WTC11 (cell line): ENCODE data around the gene SLC25A41. TPM values are rescaled to one million over a fixed set of nuclear protein-coding genes. Genes with fewer than 3 reads are reported as not detected.
"Not testable (repeated sequence)": the region's sequence is repeated elsewhere in the genome, so short reads cannot be mapped to it uniquely, and the experiment has no call there.

Experiments
- ATAC-seq: fragments of 200-7000 bp; cut with Tn5 transposase; 2 replicates; pipeline ENCODE4 v1.10.0; 2021; ENCODE audit warnings: mild to moderate bottlenecking, moderate library complexity
- CTCF ChIA-PET: fragments of 300-600 bp; sonication (Branson Sonifier 250); formaldehyde crosslinking; loops from one replicate; lab custom pipeline; 2021; ENCODE audit warnings: antibody characterized with exemption; lab: Charles Lee
- POLR2A ChIA-PET: fragments of 350-600 bp; sonication (Branson Sonifier 250); formaldehyde crosslinking; loops from one replicate; lab custom pipeline; 2021; ENCODE audit warnings: antibody characterized with exemption; lab: Charles Lee
- DNase-seq: peaks from one replicate; pipeline ENCODE4 v3.0.0; 2021; ENCODE audit warnings: low spot score
- H3K27ac Mint-ChIP-seq: 2 replicates; pipeline ENCODE4 v1.8.0; 2021; ENCODE audit warnings: mixed read lengths
- H3K27me3 Mint-ChIP-seq: 2 replicates; pipeline ENCODE4 v1.8.0; 2021; ENCODE audit warnings: low read depth, mild to moderate bottlenecking, moderate library complexity, mixed read lengths
- H3K36me3 Mint-ChIP-seq: 2 replicates; pipeline ENCODE4 v1.8.0; 2021; ENCODE audit warnings: mixed read lengths
- H3K4me1 Mint-ChIP-seq: 2 replicates; pipeline ENCODE4 v1.8.0; 2022; ENCODE audit warnings: mixed read lengths
- H3K4me3 Mint-ChIP-seq: 2 replicates; pipeline ENCODE4 v1.8.0; 2021; ENCODE audit warnings: mild to moderate bottlenecking, moderate library complexity, mixed read lengths
- H3K9me3 Mint-ChIP-seq: 2 replicates; pipeline ENCODE4 v1.8.0; 2021; ENCODE audit warnings: mixed read lengths
- ATF6 ChIP-seq: sonication (generic); formaldehyde crosslinking; IDR thresholded peaks from 2 replicates; pipeline ENCODE4 v1.8.1; 2023; ENCODE audit warnings: mild to moderate bottlenecking, missing genetic modification reagents
- E2F1 ChIP-seq: sonication (generic); formaldehyde crosslinking; IDR thresholded peaks from 2 replicates; pipeline ENCODE4 v1.8.0; 2022; ENCODE audit warnings: mild to moderate bottlenecking, missing genetic modification reagents
- ELF4 ChIP-seq: sonication (generic); formaldehyde crosslinking; IDR thresholded peaks from 2 replicates; pipeline ENCODE4 v1.8.1; 2022; ENCODE audit warnings: low read depth, mild to moderate bottlenecking, moderate library complexity, missing genetic modification reagents
- ERG ChIP-seq: fragments of 250-450 bp; sonication (Bioruptor Pico); IDR thresholded peaks from 2 replicates; pipeline ENCODE4 v1.8.0; 2021; ENCODE audit warnings: mild to moderate bottlenecking
- ESRRA ChIP-seq: sonication (generic); formaldehyde crosslinking; IDR thresholded peaks from 2 replicates; pipeline ENCODE4 v1.8.1; 2022; ENCODE audit warnings: mild to moderate bottlenecking, missing genetic modification reagents, borderline replicate concordance
- FOXJ3 ChIP-seq: sonication (generic); formaldehyde crosslinking; IDR thresholded peaks from 2 replicates; pipeline ENCODE4 v1.9.0; 2021; ENCODE audit warnings: missing genetic modification reagents, mild to moderate bottlenecking, borderline replicate concordance
- FOXP1 ChIP-seq: sonication (generic); formaldehyde crosslinking; IDR thresholded peaks from 2 replicates; pipeline ENCODE4 v1.8.0; 2022; ENCODE audit warnings: missing genetic modification reagents, mild to moderate bottlenecking, moderate library complexity, borderline replicate concordance
- NR1H2 ChIP-seq: sonication (generic); formaldehyde crosslinking; IDR thresholded peaks from 2 replicates; pipeline ENCODE4 v1.9.0; 2021; ENCODE audit warnings: mild to moderate bottlenecking, moderate library complexity, missing genetic modification reagents
- PRRX2 ChIP-seq: fragments of 250-450 bp; sonication (Bioruptor Pico); IDR thresholded peaks from 2 replicates; pipeline ENCODE4 v1.8.0; 2021; ENCODE audit warnings: mild to moderate bottlenecking
- RELA ChIP-seq: sonication (generic); formaldehyde crosslinking; IDR thresholded peaks from 2 replicates; pipeline ENCODE4 v1.8.1; 2022; ENCODE audit warnings: missing genetic modification reagents, mild to moderate bottlenecking, borderline replicate concordance
- TEAD4 ChIP-seq: sonication (generic); formaldehyde crosslinking; IDR thresholded peaks from 2 replicates; pipeline ENCODE4 v1.8.0; 2022; ENCODE audit warnings: mild to moderate bottlenecking, missing genetic modification reagents
- ZBTB43 ChIP-seq: sonication (generic); formaldehyde crosslinking; IDR thresholded peaks from 2 replicates; pipeline ENCODE4 v1.8.1; 2023; ENCODE audit warnings: mild to moderate bottlenecking, missing genetic modification reagents
- ZNF138 ChIP-seq: sonication (generic); formaldehyde crosslinking; conservative IDR thresholded peaks from 2 replicates; pipeline ENCODE4 v1.8.1; 2022; ENCODE audit warnings: mild to moderate bottlenecking, moderate library complexity, missing genetic modification reagents
- ZNF232 ChIP-seq: sonication (generic); formaldehyde crosslinking; IDR thresholded peaks from 2 replicates; pipeline ENCODE4 v1.8.0; 2022; ENCODE audit warnings: mild to moderate bottlenecking, missing genetic modification reagents
- ZNF263 ChIP-seq: sonication (generic); formaldehyde crosslinking; IDR thresholded peaks from 2 replicates; pipeline ENCODE4 v1.8.1; 2022; ENCODE audit warnings: low read depth, mild to moderate bottlenecking, moderate library complexity, missing genetic modification reagents
- ZNF281 ChIP-seq: sonication (generic); formaldehyde crosslinking; IDR thresholded peaks from 2 replicates; pipeline ENCODE4 v1.8.0; 2023; ENCODE audit warnings: mild to moderate bottlenecking, missing genetic modification reagents
- ZNF317 ChIP-seq: sonication (generic); formaldehyde crosslinking; IDR thresholded peaks from 2 replicates; pipeline ENCODE4 v1.8.1; 2023; ENCODE audit warnings: low read depth, mild to moderate bottlenecking, moderate library complexity, missing genetic modification reagents, borderline replicate concordance
- ZNF425 ChIP-seq: fragments of 250-450 bp; sonication (Bioruptor Pico); conservative IDR thresholded peaks from 2 replicates; pipeline ENCODE4 v1.9.0; 2021; ENCODE audit warnings: mild to moderate bottlenecking
- ZSCAN18 ChIP-seq: fragments of 250-450 bp; sonication (Bioruptor Pico); IDR thresholded peaks from 2 replicates; pipeline ENCODE4 v2.1.2; 2022; ENCODE audit warnings: mild to moderate bottlenecking, moderate library complexity
- total RNA-seq: library from RNA; stranded (reverse); gene quantifications from 3 replicates; pipeline ENCODE4 v1.2.3, GENCODE V29; 2021

SLC25A41 gene
- total RNA-seq, 1 experiment from 2014 or later = 0.35 TPM

- not testable (repeated sequence) for H3K4me1 Mint-ChIP-seq, H3K27ac Mint-ChIP-seq
These were observed 33.3 kb downstream of the SLC25A41 start for GRCh38 chr19:6400062-6400944.

GRCh38 chr19:6396305-6396704 is 37.3 kb downstream of the SLC25A41 start:
- no peak overlapping the region for H3K27ac Mint-ChIP-seq
- TF ChIP-seq ZNF317 = no peak
- no peak for TF ChIP-seq ELF4
- TF ChIP-seq ZBTB43 = no peak
- no peak for TF ChIP-seq FOXP1
- no peak for TF ChIP-seq FOXJ3 (CRISPR knock-in tag)
- no peak for TF ChIP-seq NR1H2
- TF ChIP-seq ZNF425 (CRISPR knock-in tag) = no peak
- no peak for TF ChIP-seq E2F1 (CRISPR knock-in tag)
- TF ChIP-seq ERG (CRISPR knock-in tag) = no peak
- TF ChIP-seq ZSCAN18 = no peak
- no peak for TF ChIP-seq PRRX2
- TF ChIP-seq ATF6 = no peak
- no peak for TF ChIP-seq ZNF138 (CRISPR knock-in tag)
- TF ChIP-seq ESRRA = no peak
- no peak for TF ChIP-seq ZNF281 (CRISPR knock-in tag)
- no peak for TF ChIP-seq TEAD4 (CRISPR knock-in tag)
- no peak for TF ChIP-seq RELA (CRISPR knock-in tag)
- no peak for TF ChIP-seq ZNF232
- no peak for TF ChIP-seq ZNF263 (CRISPR knock-in tag)
- DNase-seq (no peak), ATAC-seq (no peak)
- H3K27me3 Mint-ChIP-seq = no peaks in the 10 kb centered on the region
- CTCF ChIA-PET = interaction anchor here (0.6 to 0.9 kb wide), 2 partner anchors 42 to 348 kb away, joined by 3 read pairs; no protein-coding TSS in a partner anchor
- H3K9me3 Mint-ChIP-seq = no peaks in the 10 kb centered on the region
- peaks cover 22% of the 10 kb centered on the region for H3K4me1 Mint-ChIP-seq
- no peaks in the 10 kb centered on the region for H3K36me3 Mint-ChIP-seq
- POLR2A ChIA-PET = interaction anchor here (0.7 kb wide), 1 partner anchor 729 kb away, joined by 4 read pairs; no protein-coding TSS in a partner anchor
- H3K4me3 Mint-ChIP-seq = no peak overlapping the region

More at GRCh38 chr19:6400062-6400944, 33.3 kb downstream of the SLC25A41 start:
- DNase-seq, H3K9me3 Mint-ChIP-seq, ATAC-seq, H3K36me3 Mint-ChIP-seq, H3K4me3 Mint-ChIP-seq, CTCF ChIA-PET, H3K27me3 Mint-ChIP-seq, POLR2A ChIA-PET: not testable (repeated sequence)
